ENCODE data around the gene MAGI2.

MAGI2 gene

GRCh38 chr7:78718212-78718611 is 735.3 kb downstream of the MAGI2 start:
- no peak for DNase-seq (ENCODE audit: low read depth)

GRCh38 chr7:78716876-78717275 is 736.6 kb downstream of the MAGI2 start:
- DNase-seq (ENCODE audit: low read depth), result no peak

- DNase-seq (ENCODE audit: low read depth), result no peak
These were observed 739.1 kb downstream of the MAGI2 start for GRCh38 chr7:78714356-78714755.

- no peak for DNase-seq (ENCODE audit: low read depth)
These were observed 741.4 kb downstream of the MAGI2 start for GRCh38 chr7:78712111-78712510.

- DNase-seq (ENCODE audit: low read depth), result no peak
These were observed 743.8 kb downstream of the MAGI2 start for GRCh38 chr7:78709658-78710057.

GRCh38 chr7:78704504-78704903 is 749.0 kb downstream of the MAGI2 start:
- no peak for DNase-seq (ENCODE audit: low read depth)

GRCh38 chr7:78703391-78703790 is 750.1 kb downstream of the MAGI2 start:
- no peak for DNase-seq (ENCODE audit: low read depth)

- peak; percentile 95 for DNase-seq (ENCODE audit: low read depth)
These were observed 750.7 kb downstream of the MAGI2 start for GRCh38 chr7:78702770-78703169.

- DNase-seq (ENCODE audit: low read depth), result no peak
These were observed 757.6 kb downstream of the MAGI2 start for GRCh38 chr7:78695826-78696225.

GRCh38 chr7:78691584-78691983 is 761.9 kb downstream of the MAGI2 start:
- DNase-seq (ENCODE audit: low read depth), result no peak

GRCh38 chr7:78690174-78690573 is 763.3 kb downstream of the MAGI2 start:
- DNase-seq (ENCODE audit: low read depth), result peak; percentile 23

GRCh38 chr7:78688376-78688775 is 765.1 kb downstream of the MAGI2 start:
- DNase-seq (ENCODE audit: low read depth), result no peak

- no peak for DNase-seq (ENCODE audit: low read depth)
These were observed 767.3 kb downstream of the MAGI2 start for GRCh38 chr7:78686189-78686588.

GRCh38 chr7:78684201-78684600 is 769.3 kb downstream of the MAGI2 start:
- DNase-seq (ENCODE audit: low read depth), result no peak

GRCh38 chr7:78683566-78683965 is 769.9 kb downstream of the MAGI2 start:
- no peak for DNase-seq (ENCODE audit: low read depth)

- DNase-seq (ENCODE audit: low read depth), result no peak
These were observed 774.2 kb downstream of the MAGI2 start for GRCh38 chr7:78679112-78679876.

- DNase-seq (ENCODE audit: low read depth), result no peak
These were observed 776.1 kb downstream of the MAGI2 start for GRCh38 chr7:78677391-78677790.

GRCh38 chr7:78675511-78675910 is 778.0 kb downstream of the MAGI2 start:
- no peak for DNase-seq (ENCODE audit: low read depth)

GRCh38 chr7:78673272-78673671 is 780.2 kb downstream of the MAGI2 start:
- no peak for DNase-seq (ENCODE audit: low read depth)

- DNase-seq (ENCODE audit: low read depth), result no peak
These were observed 790.5 kb downstream of the MAGI2 start for GRCh38 chr7:78662939-78663338.

GRCh38 chr7:78649976-78650375 is 803.5 kb downstream of the MAGI2 start:
- no peak for DNase-seq (ENCODE audit: low read depth)

GRCh38 chr7:78649236-78649635 is 804.2 kb downstream of the MAGI2 start:
- DNase-seq (ENCODE audit: low read depth), result no peak

GRCh38 chr7:78642751-78643150 is 810.7 kb downstream of the MAGI2 start:
- no peak for DNase-seq (ENCODE audit: low read depth)

GRCh38 chr7:78638364-78638763 is 815.1 kb downstream of the MAGI2 start:
- no peak for DNase-seq (ENCODE audit: low read depth)
